Activated CD8-positive, alpha-beta memory T cell treated with anti-CD3 and anti-CD28 coated beads, Interleukin-2, amount 10 ng/mL, durations not matched to agents 7 days and 5 days (primary cell): Measurements from ENCODE around the gene CHCHD1. TPM values are rescaled to one million over a fixed set of nuclear protein-coding genes. Genes with fewer than 3 reads are reported as not detected.
A peak's percentile ranks its signal among the peaks of the same experiment; 100 is the strongest.

ENCODE experiments used
- ATAC-seq: fragments of 150-1000 bp; cut with Tn5 transposase; one replicate; pipeline ENCODE4 v1.10.0; 2021; ENCODE audit warnings: moderate library complexity
- CTCF ChIA-PET: fragments of 350-600 bp; sonication (Branson Sonifier 250); formaldehyde crosslinking; loops from one replicate; lab custom pipeline; 2021; ENCODE audit warnings: antibody characterized with exemption; lab: Charles Lee
- DNase-seq: peaks from one replicate; pipeline ENCODE4 v3.0.0-alpha.2; 2020
- H3K27ac Mint-ChIP-seq: one replicate; pipeline ENCODE4 v1.8.0; 2021; ENCODE audit warnings: mild to moderate bottlenecking, mixed read lengths
- H3K27me3 Mint-ChIP-seq: one replicate; pipeline ENCODE4 v1.8.0; 2021; ENCODE audit warnings: mixed read lengths
- H3K36me3 Mint-ChIP-seq: one replicate; pipeline ENCODE4 v1.8.0; 2021; ENCODE audit warnings: mild to moderate bottlenecking, mixed read lengths
- H3K4me1 Mint-ChIP-seq: one replicate; pipeline ENCODE4 v1.8.0; 2021; ENCODE audit warnings: mixed read lengths
- H3K4me3 Mint-ChIP-seq: one replicate; pipeline ENCODE4 v1.8.0; 2021; ENCODE audit warnings: mild to moderate bottlenecking, moderate library complexity, mixed read lengths
- H3K9me3 Mint-ChIP-seq: one replicate; pipeline ENCODE4 v1.8.0; 2022; ENCODE audit warnings: low read depth, mixed read lengths
- total RNA-seq, 2 experiments: library from RNA; stranded (reverse); gene quantifications; one replicate each; pipeline ENCODE4 v1.2.3, GENCODE V29; 2021

The CHCHD1 gene
- total RNA-seq, 2 experiments from 2014 or later, result 29.0 to 36.2 TPM

GRCh38 chr10:73750819-73751218 is 31.0 kb upstream of the CHCHD1 start:
- Mint-ChIP-seq H3K9me3 (no peaks in the 10 kb centered on the region), H3K36me3 (peaks cover 50% of the 10 kb centered on the region), H3K4me1 (peaks cover 32% of the 10 kb centered on the region), H3K4me3 (no peak overlapping the region), H3K27me3 (no peaks in the 10 kb centered on the region), H3K27ac (no peak overlapping the region)
- ATAC-seq, result no peak
- DNase-seq, result no peak
- CTCF ChIA-PET, result no interaction called here

DNA sequence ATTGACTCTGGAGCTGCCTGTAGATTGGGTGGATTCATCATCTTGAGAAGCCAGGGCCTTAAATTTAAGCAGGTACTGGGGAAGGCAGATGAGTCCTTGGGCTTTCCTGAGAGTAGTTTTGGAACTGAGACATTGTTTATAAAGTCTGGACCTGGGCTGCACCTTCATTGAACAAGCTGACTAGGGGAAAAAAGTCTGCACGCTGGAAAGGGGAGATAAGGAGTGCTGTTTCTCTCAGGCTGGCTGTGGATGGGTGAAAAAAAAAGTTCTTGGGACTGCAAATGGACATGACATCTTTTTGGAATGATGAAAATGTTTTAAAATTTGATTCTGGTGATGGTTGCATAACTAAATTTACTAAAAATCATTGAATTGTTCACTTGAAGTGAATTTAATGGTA is 25.7 kb upstream of the CHCHD1 start:
- H3K27me3 Mint-ChIP-seq, result no peaks in the 10 kb centered on the region

GRCh38 chr10:73758704-73759511 is 22.9 kb upstream of the CHCHD1 start:
- CTCF ChIA-PET, result interaction anchor here (1.0 to 4.8 kb wide), 5 partner anchors 9 to 114 kb away, joined by 4 to 28 read pairs (median 7); partner anchors contain the start of gene SEC24C
- Mint-ChIP-seq H3K36me3 (peaks cover 56% of the 10 kb centered on the region), H3K4me1 (peaks cover 70% of the 10 kb centered on the region), H3K9me3 (no peaks in the 10 kb centered on the region), H3K27ac (peak overlapping the region; percentile 84), H3K27me3 (no peaks in the 10 kb centered on the region), H3K4me3 (peak overlapping the region; percentile 56)
- DNase-seq (peak; percentile 51), ATAC-seq (peak; percentile 34)

More for the DNA sequence above, 25.7 kb upstream of the CHCHD1 start:
- no peak overlapping the region for H3K4me3 Mint-ChIP-seq
- DNase-seq (no peak), ATAC-seq (no peak)
- peak overlapping the region; percentile 38 for H3K27ac Mint-ChIP-seq
- H3K36me3 Mint-ChIP-seq, result peaks cover 54% of the 10 kb centered on the region
- no peaks in the 10 kb centered on the region for H3K9me3 Mint-ChIP-seq
- CTCF ChIA-PET, result interaction anchor here (1.0 to 4.8 kb wide), 2 partner anchors 11 to 16 kb away, joined by 4 to 28 read pairs; a partner anchor contains a TSS
- H3K4me1 Mint-ChIP-seq, result peaks cover 48% of the 10 kb centered on the region

DNA sequence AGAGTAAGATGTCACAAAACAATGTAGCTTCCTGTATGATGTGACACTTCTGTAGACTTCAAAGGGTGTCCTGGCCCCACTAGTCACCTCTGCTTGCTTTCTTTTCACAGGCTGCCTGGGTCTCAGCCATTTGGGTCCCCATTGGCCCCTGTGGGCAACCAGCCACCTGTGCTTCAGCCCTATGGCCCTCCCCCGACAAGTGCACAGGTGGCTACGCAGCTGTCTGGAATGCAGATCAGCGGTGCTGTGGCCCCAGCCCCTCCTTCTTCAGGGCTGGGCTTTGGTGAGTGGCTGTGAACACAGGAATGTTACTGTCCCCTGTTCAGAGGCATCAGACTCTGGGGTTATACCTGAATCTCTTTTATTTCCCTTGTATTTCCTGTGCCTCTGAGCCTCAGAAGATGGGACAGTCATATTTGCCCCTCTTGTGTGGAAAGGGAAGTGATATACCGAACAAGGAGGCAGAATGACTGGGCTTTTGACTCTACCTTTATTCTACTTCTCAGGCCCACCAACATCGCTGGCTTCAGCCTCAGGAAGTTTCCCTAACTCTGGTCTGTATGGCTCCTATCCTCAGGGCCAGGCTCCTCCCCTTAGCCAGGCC is 22.2 kb upstream of the CHCHD1 start:
- Mint-ChIP-seq H3K27ac (peak overlapping the region; percentile 84), H3K4me3 (peak overlapping the region; percentile 26), H3K9me3 (no peaks in the 10 kb centered on the region), H3K4me1 (peaks cover 71% of the 10 kb centered on the region), H3K27me3 (no peaks in the 10 kb centered on the region), H3K36me3 (peaks cover 57% of the 10 kb centered on the region)
- CTCF ChIA-PET, result interaction anchor here (1.0 to 4.8 kb wide), 4 partner anchors 8 to 115 kb away, joined by 6 to 28 read pairs (median 11); partner anchors contain the start of gene SEC24C
- peak; percentile 66 for DNase-seq
- ATAC-seq, result peak; percentile 73

DNA sequence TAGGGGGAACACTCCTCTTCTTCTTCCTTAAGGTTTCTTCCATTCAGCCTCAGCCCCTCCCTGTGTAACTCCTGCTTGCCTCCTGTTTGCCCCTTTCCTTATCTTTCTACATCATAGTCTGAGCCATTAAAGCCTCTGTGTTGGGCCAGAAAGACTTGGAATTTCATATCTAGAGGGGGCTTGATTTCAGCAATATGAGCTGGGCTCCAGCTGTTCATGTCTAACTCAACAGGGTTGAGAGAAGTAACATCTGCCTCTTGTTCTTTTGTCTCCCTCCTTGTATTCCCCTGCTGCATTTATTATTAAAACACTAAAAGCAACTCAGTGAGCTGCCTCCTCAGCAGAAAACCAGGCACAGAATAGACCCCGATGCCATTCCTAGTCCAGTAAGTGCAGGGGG is 20.1 kb upstream of the CHCHD1 start:
- Mint-ChIP-seq H3K36me3 (peaks cover 68% of the 10 kb centered on the region), H3K4me3 (no peak overlapping the region), H3K4me1 (peaks cover 66% of the 10 kb centered on the region), H3K27me3 (no peaks in the 10 kb centered on the region), H3K9me3 (no peaks in the 10 kb centered on the region), H3K27ac (no peak overlapping the region)
- ATAC-seq, result no peak
- no peak for DNase-seq
- CTCF ChIA-PET, result interaction anchor here (1.4 to 2.8 kb wide), 2 partner anchors 11 to 17 kb away, joined by 6 to 12 read pairs; partner anchors contain the start of gene SEC24C

DNA sequence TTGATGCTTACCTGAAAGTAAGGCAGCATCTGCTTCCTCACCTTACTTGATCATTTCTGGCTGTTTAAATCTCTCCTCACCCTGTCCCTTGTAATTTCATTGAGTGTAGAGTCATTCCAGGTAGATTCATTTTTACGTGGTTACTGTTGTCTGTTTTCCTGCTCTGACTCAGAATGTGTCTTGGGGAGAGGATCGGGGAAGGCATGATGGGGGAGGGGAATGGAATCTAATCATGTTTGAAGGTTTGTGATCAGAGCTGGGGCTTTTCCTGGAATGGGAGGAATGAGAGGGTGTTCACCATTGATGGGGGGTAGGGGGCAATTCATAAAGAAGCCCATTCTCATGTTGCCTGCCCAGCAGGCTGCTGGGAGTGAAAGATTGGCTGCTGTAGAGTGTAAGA is 18.9 kb upstream of the CHCHD1 start:
- DNase-seq (no peak), ATAC-seq (peak; percentile 25)
- H3K4me3 Mint-ChIP-seq, result no peak overlapping the region
- H3K4me1 Mint-ChIP-seq, result peaks cover 60% of the 10 kb centered on the region
- CTCF ChIA-PET, result interaction anchor here (1.4 to 2.8 kb wide), 2 partner anchors 10 to 18 kb away, joined by 6 to 12 read pairs; partner anchors contain the start of gene SEC24C
- H3K27me3 Mint-ChIP-seq, result no peaks in the 10 kb centered on the region
- peak overlapping the region; percentile 71 for H3K27ac Mint-ChIP-seq
- H3K36me3 Mint-ChIP-seq, result peaks cover 68% of the 10 kb centered on the region
- H3K9me3 Mint-ChIP-seq, result no peaks in the 10 kb centered on the region

- CTCF ChIA-PET, result interaction anchor here (1.3 to 2.8 kb wide), 2 partner anchors 10 to 20 kb away, joined by 3 to 12 read pairs; a partner anchor contains a TSS
- H3K27ac Mint-ChIP-seq, result peak overlapping the region; percentile 71
- peaks cover 68% of the 10 kb centered on the region for H3K36me3 Mint-ChIP-seq
- DNase-seq, result no peak
- no peak for ATAC-seq
- H3K4me3 Mint-ChIP-seq, result no peak overlapping the region
- no peaks in the 10 kb centered on the region for H3K27me3 Mint-ChIP-seq
- H3K4me1 Mint-ChIP-seq, result peaks cover 56% of the 10 kb centered on the region
- no peaks in the 10 kb centered on the region for H3K9me3 Mint-ChIP-seq
These were observed 18.5 kb upstream of the CHCHD1 start for GRCh38 chr10:73763343-73763742.

- Mint-ChIP-seq H3K27me3 (no peaks in the 10 kb centered on the region), H3K9me3 (no peaks in the 10 kb centered on the region), H3K27ac (no peak overlapping the region), H3K36me3 (peaks cover 74% of the 10 kb centered on the region), H3K4me3 (no peak overlapping the region), H3K4me1 (peaks cover 47% of the 10 kb centered on the region)
- ATAC-seq, result no peak
- no peak for DNase-seq
- CTCF ChIA-PET, result interaction anchor here (2.1 kb wide), 1 partner anchor 21 kb away, joined by 4 read pairs; the partner anchor contains the start of gene ZSWIM8
These were observed 16.8 kb upstream of the CHCHD1 start for GRCh38 chr10:73765066-73765465.

DNA sequence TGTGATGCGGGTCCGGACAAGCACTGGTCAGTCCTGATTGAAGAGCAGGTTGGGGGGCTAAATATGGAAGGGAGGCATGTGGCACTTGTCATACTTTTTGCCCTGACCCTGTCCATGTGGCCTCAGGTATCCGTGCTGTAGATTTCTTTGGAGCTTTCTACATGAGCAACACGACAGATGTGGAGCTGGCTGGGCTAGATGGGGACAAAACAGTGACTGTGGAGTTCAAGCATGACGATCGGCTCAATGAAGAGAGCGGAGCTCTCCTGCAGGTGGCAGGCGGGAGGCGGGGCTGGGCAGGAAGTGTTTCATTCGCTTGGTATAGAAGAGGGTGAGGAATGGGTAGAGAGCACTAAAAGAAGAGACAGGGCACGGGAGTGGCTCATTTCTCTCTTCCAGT is 13.0 kb upstream of the CHCHD1 start:
- CTCF ChIA-PET, result interaction anchor here (0.8 to 2.9 kb wide), 5 partner anchors 10 to 144 kb away, joined by 3 to 15 read pairs (median 3); no protein-coding TSS in a partner anchor
- peaks cover 70% of the 10 kb centered on the region for H3K36me3 Mint-ChIP-seq
- H3K4me3 Mint-ChIP-seq, result no peak overlapping the region
- H3K27ac Mint-ChIP-seq, result peak overlapping the region; percentile 77
- DNase-seq (peak; percentile 68), ATAC-seq (no peak)
- peaks cover 27% of the 10 kb centered on the region for H3K4me1 Mint-ChIP-seq
- H3K9me3 Mint-ChIP-seq, result no peaks in the 10 kb centered on the region
- no peaks in the 10 kb centered on the region for H3K27me3 Mint-ChIP-seq

- DNase-seq (no peak), ATAC-seq (no peak)
- Mint-ChIP-seq H3K9me3 (no peaks in the 10 kb centered on the region), H3K27me3 (no peaks in the 10 kb centered on the region), H3K27ac (no peak overlapping the region), H3K36me3 (peaks cover 71% of the 10 kb centered on the region), H3K4me3 (no peak overlapping the region), H3K4me1 (peaks cover 28% of the 10 kb centered on the region)
- CTCF ChIA-PET, result interaction anchor here (1.2 to 2.9 kb wide), 6 partner anchors 10 to 144 kb away, joined by 3 to 15 read pairs (median 4); no protein-coding TSS in a partner anchor
These were observed 12.5 kb upstream of the CHCHD1 start for GRCh38 chr10:73769396-73769795.

GRCh38 chr10:73771722-73772280 is 10.0 kb upstream of the CHCHD1 start:
- peak overlapping the region; percentile 94 for H3K4me3 Mint-ChIP-seq
- CTCF ChIA-PET, result interaction anchor here (0.8 to 5.1 kb wide), 12 partner anchors 10 to 127 kb away, joined by 3 to 39 read pairs (median 4); partner anchors contain the start of genes CHCHD1 and SEC24C
- peak overlapping the region; percentile 92 for H3K27ac Mint-ChIP-seq
- DNase-seq, result peak; percentile 87
- H3K4me1 Mint-ChIP-seq, result peaks cover 40% of the 10 kb centered on the region
- H3K36me3 Mint-ChIP-seq, result peaks cover 67% of the 10 kb centered on the region
- ATAC-seq, result peak; percentile 9
- H3K9me3 Mint-ChIP-seq, result no peaks in the 10 kb centered on the region
- H3K27me3 Mint-ChIP-seq, result no peaks in the 10 kb centered on the region

- Mint-ChIP-seq H3K9me3 (no peaks in the 10 kb centered on the region), H3K36me3 (peaks cover 70% of the 10 kb centered on the region), H3K27ac (peak overlapping the region; percentile 92), H3K4me3 (peak overlapping the region; percentile 94), H3K4me1 (peaks cover 46% of the 10 kb centered on the region), H3K27me3 (no peaks in the 10 kb centered on the region)
- CTCF ChIA-PET, result interaction anchor here (0.8 to 5.1 kb wide), 15 partner anchors 10 to 184 kb away, joined by 3 to 39 read pairs (median 3); partner anchors contain the start of genes CHCHD1 and SEC24C
- ATAC-seq, result peak; percentile 74
- DNase-seq, result peak; percentile 89
These were observed 9.3 kb upstream of the CHCHD1 start for GRCh38 chr10:73772281-73773151.
